ENCODE results near the gene CCSER1.

- TF ChIP-seq, protein P1, sequence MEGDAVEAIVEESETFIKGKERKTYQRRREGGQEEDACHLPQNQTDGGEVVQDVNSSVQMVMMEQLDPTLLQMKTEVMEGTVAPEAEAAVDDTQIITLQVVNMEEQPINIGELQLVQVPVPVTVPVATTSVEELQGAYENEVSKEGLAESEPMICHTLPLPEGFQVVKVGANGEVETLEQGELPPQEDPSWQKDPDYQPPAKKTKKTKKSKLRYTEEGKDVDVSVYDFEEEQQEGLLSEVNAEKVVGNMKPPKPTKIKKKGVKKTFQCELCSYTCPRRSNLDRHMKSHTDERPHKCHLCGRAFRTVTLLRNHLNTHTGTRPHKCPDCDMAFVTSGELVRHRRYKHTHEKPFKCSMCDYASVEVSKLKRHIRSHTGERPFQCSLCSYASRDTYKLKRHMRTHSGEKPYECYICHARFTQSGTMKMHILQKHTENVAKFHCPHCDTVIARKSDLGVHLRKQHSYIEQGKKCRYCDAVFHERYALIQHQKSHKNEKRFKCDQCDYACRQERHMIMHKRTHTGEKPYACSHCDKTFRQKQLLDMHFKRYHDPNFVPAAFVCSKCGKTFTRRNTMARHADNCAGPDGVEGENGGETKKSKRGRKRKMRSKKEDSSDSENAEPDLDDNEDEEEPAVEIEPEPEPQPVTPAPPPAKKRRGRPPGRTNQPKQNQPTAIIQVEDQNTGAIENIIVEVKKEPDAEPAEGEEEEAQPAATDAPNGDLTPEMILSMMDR (conservative IDR thresholded peaks at IDR 0.05 in 1 of 2, IDR thresholded peaks at IDR 0.05 in 1 of 2; ENCODE audit: extremely low read depth in 1 of 2, insufficient read depth in 1 of 2, low read depth in 1 of 2, low read length in 2 of 2), result no peak
- TF ChIP-seq EZH2 (IDR thresholded peaks at IDR 0.05; ENCODE audit: borderline replicate concordance, low read length), result no peak
These were observed 401.4 kb downstream of the CCSER1 start for GRCh38 chr4:90528551-90528950.

Measured in mammary epithelial cell (primary cell).